GM20431 (cell line): Measurements from ENCODE around the gene ACP4.

Experiments used
- in situ Hi-C: fragments of 300-500 bp; cut with MseI, MboI; formaldehyde crosslinking; loops from one replicate; pipeline ENCODE4 v1.15.0; 2020; ENCODE audit warnings: low sequenced_read_pairs; ENCODE audit not compliant: unreplicated experiment

The ACP4 gene

GRCh38 chr19:50835785-50836542, 45.7 kb downstream of the ACP4 start:
- in situ Hi-C loops = no loop called here

DNA sequence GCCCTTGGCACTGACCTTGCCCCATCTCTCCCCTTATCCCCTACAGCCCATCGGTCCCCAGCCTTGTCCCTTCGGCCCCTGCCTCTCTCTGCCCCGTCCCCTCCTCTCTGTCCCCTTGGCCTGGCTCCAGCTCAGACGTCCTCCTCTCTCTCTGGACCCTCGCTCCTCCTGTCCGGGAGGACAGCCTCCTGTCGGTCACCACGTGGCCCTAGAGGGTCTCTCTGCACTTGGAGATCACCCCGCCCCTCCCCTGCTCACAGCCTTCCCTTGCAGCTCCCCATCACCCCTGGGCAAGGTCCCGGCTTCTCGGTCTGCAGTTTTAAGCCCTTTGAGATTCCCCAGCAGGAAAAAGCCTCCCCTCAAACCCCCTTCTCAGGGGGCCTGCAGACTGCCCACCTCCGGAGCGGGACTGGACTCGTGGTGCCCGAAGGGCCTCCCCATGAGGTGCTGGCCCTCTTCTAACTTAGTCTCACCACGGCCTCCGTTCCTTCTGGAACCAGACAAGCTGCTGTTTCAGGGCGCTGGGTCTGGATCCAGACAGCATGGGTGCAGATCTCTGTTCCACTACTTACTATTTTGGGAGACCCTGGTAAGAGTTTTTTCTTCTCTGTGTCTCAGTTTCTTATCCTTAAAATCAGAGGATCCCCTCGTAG, 46.5 kb downstream of the ACP4 start:
- in situ Hi-C loops = no loop called here

DNA sequence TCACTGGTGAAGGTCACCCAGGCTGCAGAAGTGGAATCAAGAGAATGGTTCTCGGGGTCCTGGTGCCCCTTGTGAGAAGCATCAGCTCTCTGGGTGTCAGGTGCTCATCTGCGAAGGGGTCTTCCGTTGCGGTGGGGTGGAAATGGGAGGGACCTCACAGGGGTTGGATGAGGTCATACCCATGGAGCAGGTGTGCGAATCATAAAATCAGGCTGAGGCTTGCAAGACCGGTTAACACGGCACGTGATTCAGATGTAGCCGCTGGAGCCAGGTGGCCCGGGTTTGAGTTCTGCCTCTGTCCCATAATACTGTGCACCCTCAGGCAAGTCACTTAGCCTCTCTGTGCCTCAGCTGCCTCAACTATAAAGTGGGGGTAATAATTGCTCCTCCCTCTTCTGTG, 47.1 kb downstream of the ACP4 start:
- in situ Hi-C loops = no loop called here

DNA sequence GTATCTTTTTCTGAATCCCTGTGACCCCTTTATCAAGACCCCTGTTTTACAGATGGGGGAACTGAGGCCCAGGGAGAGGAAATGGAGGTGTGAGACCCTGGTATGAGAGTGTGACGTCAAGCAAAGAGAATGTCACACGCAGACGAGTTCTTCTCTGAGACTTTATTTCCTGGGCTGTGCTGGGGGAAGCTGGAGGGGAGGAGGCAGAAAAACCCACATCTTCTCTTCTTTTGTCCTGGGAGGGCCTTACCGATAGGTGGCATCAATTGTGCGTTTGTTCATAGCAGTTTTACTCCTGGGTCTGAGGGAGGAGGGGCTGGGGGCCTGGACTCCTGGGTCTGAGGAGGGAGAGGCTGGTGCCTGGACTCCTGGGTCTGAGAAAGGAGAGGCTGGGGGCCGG, 48.0 kb downstream of the ACP4 start:
- in situ Hi-C loops = no loop called here

DNA sequence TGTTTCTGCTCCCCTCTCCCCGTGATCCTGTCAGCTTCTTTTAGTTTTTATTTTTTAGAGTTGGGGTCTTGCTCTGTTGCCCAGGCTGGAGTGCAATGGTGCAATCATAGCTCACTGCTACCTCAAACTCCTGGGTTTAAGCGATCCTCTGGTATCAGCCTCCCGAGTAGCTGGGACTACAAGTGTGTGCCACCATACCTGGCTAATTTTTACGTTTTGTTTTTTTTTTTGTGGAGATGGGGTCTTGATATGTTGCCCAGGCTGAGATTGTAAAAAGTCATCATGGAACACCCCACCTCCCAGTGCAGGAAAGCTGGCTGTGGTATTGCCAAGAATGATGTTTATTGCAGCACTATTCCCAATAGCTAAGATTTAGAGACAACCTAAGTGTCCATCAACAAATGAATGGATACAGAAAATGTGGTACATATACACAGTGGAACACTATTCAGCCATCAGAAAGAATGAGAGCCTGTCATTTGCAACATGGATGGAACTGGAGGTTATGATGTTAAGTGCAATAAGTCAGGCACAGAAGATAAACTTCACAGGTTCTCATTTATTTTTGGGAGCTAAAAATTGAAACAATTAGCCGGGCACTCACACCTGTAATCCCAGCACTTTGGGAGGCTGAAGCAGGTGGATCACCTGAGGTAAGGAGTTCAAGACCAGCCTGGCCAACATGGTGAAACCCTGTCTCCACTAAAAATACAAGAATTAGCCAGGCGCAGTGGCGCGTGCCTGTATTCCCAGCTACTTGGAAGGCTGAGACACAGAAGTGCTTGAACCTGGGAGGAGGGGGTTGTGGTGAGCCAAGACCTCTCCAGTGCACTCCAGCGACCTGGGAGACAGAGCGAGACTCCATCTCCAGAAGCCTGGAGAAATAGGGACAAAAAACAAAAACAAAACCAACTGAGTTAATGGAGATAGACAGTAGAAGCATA, 49.8 kb downstream of the ACP4 start:
- in situ Hi-C loops = no loop called here

DNA sequence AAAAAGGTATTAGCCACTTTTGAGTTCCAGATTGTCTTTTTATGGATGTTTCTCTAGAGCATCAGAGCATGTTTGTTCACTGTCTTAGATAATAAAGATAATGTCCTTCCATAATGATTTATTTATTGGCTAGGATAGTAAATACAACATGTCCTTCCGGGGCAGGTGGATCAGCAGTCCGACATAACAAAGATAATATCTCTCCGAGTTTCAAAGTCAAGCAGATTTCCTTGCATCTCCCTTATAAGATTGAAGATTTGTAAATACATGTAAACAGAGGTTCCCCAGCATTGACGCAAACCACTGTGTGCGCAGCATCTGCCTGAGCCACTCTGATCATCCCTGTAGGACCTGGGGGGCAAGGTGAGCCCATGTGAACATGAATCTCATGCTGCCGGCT, 51.9 kb downstream of the ACP4 start:
- in situ Hi-C loops = no loop called here

- in situ Hi-C loops = no loop called here
These were observed 53.0 kb downstream of the ACP4 start for GRCh38 chr19:50843205-50843604.

DNA sequence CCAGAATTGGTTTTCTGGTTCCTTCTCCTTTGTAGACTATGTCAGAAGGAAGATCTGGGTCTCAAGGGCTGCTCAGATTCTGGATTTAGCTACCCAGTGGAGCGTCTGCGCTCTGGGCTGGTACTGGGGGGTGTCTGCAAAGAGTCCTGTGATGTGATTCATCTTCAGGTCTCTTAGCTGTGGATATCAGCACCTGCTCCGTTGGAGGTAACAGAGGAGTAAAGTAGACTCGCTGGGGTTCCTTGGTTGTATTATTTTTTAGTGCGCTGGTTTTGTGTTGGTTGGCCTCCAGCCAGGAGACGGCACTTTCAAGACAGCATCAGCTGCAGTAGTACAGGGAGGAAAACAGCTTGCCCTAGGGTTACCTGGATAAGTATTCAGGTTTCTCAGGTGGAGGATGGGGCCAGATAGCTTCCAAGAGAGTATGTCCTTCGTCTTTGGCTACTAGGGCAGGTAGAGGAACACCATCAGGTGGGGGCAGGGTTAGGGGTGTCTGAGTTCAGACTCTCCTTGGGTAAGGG, 53.5 kb downstream of the ACP4 start:
- in situ Hi-C loops = no loop called here

DNA sequence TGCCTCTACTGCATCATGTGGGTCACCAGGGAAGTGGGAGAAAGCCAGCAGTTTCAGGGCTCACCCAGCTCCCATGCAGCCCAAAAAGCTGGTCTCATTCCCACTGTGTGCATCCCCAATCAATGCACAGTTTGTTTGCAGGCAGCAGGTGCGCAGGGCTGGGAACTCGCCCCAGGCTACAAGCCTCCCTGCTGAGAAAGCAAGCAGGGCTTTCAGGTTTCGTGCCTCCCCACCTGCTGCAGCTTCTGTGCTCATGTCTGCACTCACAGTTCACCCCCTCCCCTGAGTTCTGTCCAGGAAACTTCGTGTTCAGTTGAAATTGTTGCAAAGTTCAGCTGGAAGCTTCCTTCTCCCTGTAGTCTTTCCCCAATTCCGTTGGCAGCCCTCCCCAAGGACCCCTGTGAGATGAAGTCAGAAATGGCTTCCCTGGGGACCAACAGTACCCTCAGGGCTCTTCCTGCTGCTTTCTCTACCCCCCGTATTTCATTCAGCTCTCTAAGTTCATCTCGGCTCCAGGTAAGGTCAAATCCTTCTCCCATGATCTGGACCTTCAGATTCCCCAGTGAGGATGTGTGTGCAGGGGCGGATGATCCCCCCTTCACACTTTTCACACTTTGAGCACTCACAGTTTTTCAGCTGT, 54.2 kb downstream of the ACP4 start:
- in situ Hi-C loops = no loop called here
